GM18951 (cell line): ENCODE data around the gene ZBTB7C.

Source experiments
- POLR2A ChIP-seq: IDR thresholded peaks from 4 replicates; pipeline ENCODE4 v1.6.1; 2011; ENCODE audit warnings: mild to moderate bottlenecking; ENCODE audit not compliant: insufficient read length, insufficient read depth; ENCODE audit errors: extremely low read depth
- in situ Hi-C: fragments of 300-500 bp; cut with MboI; formaldehyde crosslinking; loops from one replicate; pipeline ENCODE4 v1.12.0; 2022; ENCODE audit warnings: low sequenced_read_pairs, mixed read lengths, inconsistent platforms; ENCODE audit not compliant: unreplicated experiment

Gene ZBTB7C

GRCh38 chr18:48034651-48035555, 374.3 kb downstream of the ZBTB7C start:
- in situ Hi-C loops: no loop called here
- no peak for TF ChIP-seq POLR2A

GRCh38 chr18:48033790-48034650, 375.2 kb downstream of the ZBTB7C start:
- in situ Hi-C loops: no loop called here
- no peak for TF ChIP-seq POLR2A

- in situ Hi-C loops: no loop called here
- TF ChIP-seq POLR2A: no peak
These were observed 376.1 kb downstream of the ZBTB7C start for GRCh38 chr18:48032876-48033789.

- TF ChIP-seq POLR2A: no peak
- in situ Hi-C loops: no loop called here
These were observed 377.5 kb downstream of the ZBTB7C start for GRCh38 chr18:48031641-48032040.

GRCh38 chr18:48030616-48031480, 378.3 kb downstream of the ZBTB7C start:
- in situ Hi-C loops: no loop called here
- no peak for TF ChIP-seq POLR2A

GRCh38 chr18:48029296-48029986, 379.7 kb downstream of the ZBTB7C start:
- in situ Hi-C loops: no loop called here
- no peak for TF ChIP-seq POLR2A

- in situ Hi-C loops: no loop called here
- no peak for TF ChIP-seq POLR2A
These were observed 380.5 kb downstream of the ZBTB7C start for GRCh38 chr18:48028696-48029095.

- TF ChIP-seq POLR2A: no peak
- in situ Hi-C loops: no loop called here
These were observed 381.1 kb downstream of the ZBTB7C start for GRCh38 chr18:48028081-48028480.

- in situ Hi-C loops: no loop called here
- TF ChIP-seq POLR2A: no peak
These were observed 381.7 kb downstream of the ZBTB7C start for GRCh38 chr18:48027401-48027963.

- in situ Hi-C loops: no loop called here
These were observed 383.0 kb downstream of the ZBTB7C start for GRCh38 chr18:48026216-48026615.

More at GRCh38 chr18:48026216-48026615, 383.0 kb downstream of the ZBTB7C start:
- no peak for TF ChIP-seq POLR2A
